NCI-H2081 (cell line): ENCODE data around the gene PDGFD.

Experiments
- DNase-seq, 2 experiments: peaks; one replicate each; lab custom pipeline; 2025; lab: John Stamatoyannopoulos, UW

PDGFD gene

GRCh38 chr11:103920933-103921332 lies 243.0 kb downstream of the PDGFD start:
- peak in 1 of 2 experiments; percentile 6 for DNase-seq

- DNase-seq = no peak
These were observed 243.5 kb downstream of the PDGFD start for GRCh38 chr11:103920449-103920848.

GRCh38 chr11:103910721-103911120 lies 253.2 kb downstream of the PDGFD start:
- DNase-seq = no peak

- no peak for DNase-seq
These were observed 256.1 kb downstream of the PDGFD start for GRCh38 chr11:103907548-103908455.

GRCh38 chr11:103907136-103907535 lies 256.8 kb downstream of the PDGFD start:
- no peak for DNase-seq

- no peak for DNase-seq
These were observed 257.6 kb downstream of the PDGFD start for GRCh38 chr11:103906291-103906867.

GRCh38 chr11:103904324-103904667 lies 259.7 kb downstream of the PDGFD start:
- DNase-seq = no peak

- no peak for DNase-seq
These were observed 260.2 kb downstream of the PDGFD start for GRCh38 chr11:103903621-103904323.

- no peak for DNase-seq
These were observed 261.0 kb downstream of the PDGFD start for GRCh38 chr11:103902994-103903393.

- DNase-seq = no peak
These were observed 262.3 kb downstream of the PDGFD start for GRCh38 chr11:103901656-103902055.

GRCh38 chr11:103898577-103899336 lies 265.2 kb downstream of the PDGFD start:
- DNase-seq = no peak

- DNase-seq = no peak
These were observed 265.9 kb downstream of the PDGFD start for GRCh38 chr11:103898065-103898464.

GRCh38 chr11:103897160-103897936 lies 266.6 kb downstream of the PDGFD start:
- no peak for DNase-seq

GRCh38 chr11:103895106-103895505 lies 268.8 kb downstream of the PDGFD start:
- DNase-seq = no peak

GRCh38 chr11:103894673-103895072 lies 269.3 kb downstream of the PDGFD start:
- no peak for DNase-seq

GRCh38 chr11:103894034-103894433 lies 269.9 kb downstream of the PDGFD start:
- DNase-seq = no peak

GRCh38 chr11:103893371-103893770 lies 270.6 kb downstream of the PDGFD start:
- no peak for DNase-seq

GRCh38 chr11:103892603-103893002 lies 271.3 kb downstream of the PDGFD start:
- no peak for DNase-seq

GRCh38 chr11:103890654-103891053 lies 273.3 kb downstream of the PDGFD start:
- DNase-seq = no peak

- DNase-seq = no peak
These were observed 274.3 kb downstream of the PDGFD start for GRCh38 chr11:103889679-103890078.

GRCh38 chr11:103888541-103888951 lies 275.4 kb downstream of the PDGFD start:
- no peak for DNase-seq
